HG02642 (cell line): ENCODE measurements around the gene NSMCE1.

Experiments
- ATAC-seq: cut with Tn5 transposase; IDR thresholded peaks from one replicate; pipeline ENCODE4 v1.9.1; 2021; ENCODE audit warnings: mild to moderate bottlenecking; ENCODE audit not compliant: unreplicated experiment, poor library complexity

NSMCE1 gene

DNA sequence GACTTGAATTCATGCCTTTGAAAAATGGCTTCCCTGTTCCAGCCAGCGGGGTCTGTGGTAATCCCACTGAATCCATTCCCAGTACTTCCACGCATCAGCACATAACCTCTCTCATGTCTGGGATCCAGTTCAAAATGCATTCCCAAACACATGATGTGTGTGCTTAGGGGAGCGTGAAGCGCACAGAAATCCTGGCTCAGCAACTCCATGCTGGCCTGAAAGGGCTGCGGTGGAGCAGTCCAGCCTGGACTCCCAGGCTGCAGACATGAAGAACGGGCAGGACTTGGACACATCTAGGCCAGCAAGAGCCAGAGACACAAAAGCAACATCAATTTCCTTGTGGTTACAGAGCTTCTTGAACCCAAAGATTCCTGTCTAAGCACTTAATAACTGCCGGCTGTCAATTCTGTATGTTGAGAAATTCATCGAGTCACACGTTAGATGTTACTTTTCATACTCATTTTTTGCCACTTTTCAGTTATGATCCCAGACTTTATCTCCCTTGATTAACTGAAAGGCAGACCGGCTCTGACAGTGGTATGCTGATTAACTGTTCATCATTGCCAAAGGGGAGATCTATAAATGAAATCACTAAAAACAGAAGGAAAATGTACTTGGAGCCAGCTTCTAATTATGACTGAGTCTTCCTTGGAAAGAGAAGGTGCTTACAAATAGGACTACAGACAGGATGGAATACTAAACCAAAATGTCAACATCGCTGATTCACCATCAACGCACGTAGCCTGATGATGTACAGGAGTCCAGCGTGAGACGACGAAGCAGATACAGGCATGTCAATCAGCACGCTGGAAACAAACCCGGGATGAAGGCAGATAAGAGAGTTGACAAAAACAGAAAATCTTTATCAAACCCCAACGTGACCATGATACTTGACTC is 23.0 kb downstream of the NSMCE1 start:
- ATAC-seq = no peak

DNA sequence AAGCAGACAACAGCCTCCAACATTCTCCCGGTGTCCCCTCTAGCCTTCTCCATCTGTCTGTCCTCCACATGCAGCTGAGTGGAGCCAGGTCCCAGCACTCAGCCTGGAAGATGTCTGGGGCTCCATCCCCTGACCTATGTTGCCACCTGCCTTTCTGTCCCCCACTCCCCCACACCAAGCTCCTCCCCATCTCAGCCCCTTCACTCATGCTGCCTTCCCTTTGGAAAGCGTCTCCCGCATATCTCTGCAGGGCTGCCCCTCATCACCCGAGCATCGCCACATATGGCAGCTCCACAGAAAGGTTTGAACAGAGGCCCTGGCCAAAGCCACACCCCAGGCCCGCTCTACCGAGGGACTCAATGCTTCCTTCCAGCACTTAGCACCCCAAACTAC is 24.2 kb downstream of the NSMCE1 start:
- no peak for ATAC-seq

DNA sequence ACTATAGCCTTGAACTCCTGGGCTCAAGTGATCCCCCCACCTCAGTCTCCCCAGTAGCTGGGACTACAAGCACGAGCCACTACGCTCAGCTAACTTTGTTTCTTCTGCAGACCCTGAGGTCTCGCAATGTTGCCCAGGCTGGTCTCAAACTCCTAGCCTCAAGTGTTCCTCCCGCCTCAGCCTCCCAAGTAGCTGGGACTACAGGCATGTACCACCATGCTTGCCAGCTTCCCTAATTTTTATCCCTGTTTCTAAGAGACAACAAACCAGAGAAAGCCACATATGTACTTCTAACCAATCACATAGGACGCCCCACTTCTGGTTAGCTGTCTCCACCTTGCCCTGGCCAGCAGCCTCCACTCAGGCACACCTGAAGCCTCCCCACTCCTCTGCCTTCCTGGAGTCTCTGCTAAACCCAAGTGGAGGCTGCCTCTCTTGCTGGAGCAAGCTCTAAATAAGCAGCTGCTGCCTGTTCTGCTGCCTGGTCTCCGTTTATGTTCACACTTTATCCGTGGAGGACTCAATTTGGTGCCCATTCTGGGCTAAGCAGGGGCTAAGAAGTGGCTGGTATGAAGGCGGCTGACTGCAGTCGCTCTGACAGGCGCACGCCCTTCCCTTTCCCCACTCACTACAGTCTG is 24.7 kb downstream of the NSMCE1 start:
- ATAC-seq = no peak

DNA sequence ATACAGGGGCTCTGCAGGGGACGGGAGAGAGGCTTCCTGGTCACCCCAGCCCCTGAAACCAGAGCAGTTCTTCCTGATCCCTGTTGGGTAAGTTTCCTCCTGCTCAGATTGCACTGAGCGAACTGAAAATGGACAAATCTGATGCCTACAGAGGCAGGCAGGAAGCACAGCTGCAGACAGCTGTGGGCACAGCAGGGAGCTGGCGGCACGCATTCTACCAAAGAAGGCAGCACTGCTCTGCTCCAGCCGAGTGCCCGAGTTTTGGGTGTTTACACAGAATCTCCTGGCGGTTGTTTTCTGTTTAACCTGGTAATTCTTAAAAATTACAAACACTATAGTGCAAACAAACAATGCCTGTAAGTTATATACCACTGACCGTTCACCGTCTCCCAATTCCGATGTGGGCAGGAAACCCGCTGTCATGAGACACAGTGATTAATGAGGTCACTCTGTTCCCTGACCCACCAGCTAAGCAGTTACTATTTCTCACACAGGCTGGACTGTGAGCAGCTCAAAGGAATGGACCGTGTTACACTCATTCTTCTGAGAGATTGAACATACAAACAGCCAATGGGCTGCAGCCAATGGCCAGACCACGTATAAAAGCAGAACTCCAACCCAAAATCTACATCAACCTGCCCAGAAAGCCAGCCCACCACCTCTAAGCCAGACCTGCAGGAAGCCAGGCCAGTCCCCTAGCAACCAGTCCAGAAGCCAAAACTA is 25.5 kb downstream of the NSMCE1 start:
- no peak for ATAC-seq

DNA sequence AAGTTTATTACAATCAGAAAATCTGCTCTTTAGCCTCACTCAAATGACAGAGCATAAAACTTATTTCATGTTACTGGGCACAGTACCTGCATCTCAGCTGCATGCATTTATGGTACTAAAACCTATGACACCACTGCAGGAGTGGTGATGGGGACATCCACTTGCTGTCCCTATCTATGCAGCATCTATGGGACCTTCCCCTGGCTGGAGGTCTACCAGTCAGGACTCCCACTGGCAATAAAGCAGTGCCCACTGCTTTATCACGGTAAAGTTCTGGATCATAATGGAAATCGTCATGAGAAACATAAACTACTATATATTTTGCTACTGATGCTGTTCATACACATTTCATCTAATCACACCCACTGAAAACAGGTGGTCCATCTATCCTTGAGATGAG is 26.2 kb downstream of the NSMCE1 start:
- ATAC-seq = no peak

DNA sequence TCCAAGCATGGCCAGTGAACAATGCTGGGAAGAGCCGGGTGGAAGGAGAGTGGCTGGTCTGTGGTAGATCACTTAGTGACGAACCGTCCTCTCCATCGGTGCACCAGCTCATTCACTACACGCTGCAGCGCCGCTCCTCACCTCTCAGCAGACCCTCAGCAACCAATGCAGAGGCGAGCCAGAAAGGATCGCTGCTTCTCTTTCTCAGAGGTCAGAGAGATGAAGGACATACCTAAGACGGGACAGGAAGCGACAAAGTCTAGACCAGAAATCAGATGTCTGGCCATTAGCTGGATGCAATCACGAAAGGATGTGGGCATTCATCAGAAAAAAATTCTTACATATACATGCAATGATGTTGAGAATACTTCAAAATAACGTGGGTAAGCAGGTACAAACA is 26.9 kb downstream of the NSMCE1 start:
- ATAC-seq = no peak

DNA sequence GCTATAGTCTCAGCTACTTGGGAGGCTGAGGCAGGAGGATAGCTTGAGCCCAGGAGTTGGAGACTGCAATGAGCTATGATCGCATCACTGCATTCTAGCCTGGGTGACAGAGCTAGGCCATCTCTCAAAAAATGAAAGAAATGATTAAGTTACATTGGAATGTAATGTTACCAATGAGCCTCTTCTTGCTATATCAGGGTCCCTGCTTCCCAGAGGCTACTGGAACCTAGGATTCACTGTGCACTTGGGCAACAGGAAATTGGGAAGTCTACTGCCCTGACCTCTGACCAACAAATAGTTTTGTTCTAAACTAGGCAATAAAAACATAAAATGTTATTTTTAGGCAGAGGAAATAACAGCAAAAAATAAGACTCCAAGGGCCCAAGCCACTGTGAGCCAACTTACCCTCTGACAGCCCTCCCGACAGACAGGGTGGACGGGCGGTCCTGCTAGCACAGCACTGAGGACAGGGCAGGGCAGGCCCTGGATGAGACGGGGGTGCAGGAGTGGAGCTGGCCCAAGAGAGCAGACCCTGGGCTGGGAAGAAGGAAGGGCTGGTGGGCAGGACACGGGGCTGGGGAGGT is 27.5 kb downstream of the NSMCE1 start:
- ATAC-seq = no peak

DNA sequence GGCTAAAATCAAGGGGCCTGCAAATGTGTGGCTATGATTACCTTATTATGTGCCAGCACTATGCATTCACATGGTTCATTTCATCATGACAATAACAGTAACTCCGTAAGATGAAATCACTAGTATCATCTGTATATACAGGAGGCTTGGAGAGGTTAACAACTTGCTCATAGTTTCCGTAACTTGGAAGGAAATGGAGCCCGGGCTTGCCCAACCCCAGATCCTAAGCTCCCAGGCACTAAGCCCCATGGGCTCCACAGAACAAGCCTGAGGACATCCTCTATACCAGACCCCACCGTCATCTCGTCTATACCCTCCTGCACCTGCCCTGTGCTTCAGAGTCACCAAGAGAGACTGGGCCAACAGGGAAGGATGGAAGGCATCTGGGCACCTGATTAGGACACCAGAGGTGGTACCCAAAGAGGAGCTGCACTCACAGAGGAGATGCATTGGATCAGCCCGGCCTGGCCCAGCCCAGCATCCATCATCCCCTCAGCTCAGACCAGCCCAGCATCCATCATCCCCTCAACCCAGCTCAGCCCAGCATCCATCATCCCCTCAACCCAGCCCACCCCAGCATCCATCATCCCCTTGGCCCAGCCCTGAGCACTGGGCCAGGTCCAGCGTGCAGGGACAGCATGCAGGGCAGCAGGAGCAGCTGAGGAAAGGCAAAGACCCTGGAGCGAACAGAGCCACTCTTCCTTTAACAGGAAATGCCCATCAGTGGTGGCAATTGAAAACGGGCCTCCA is 28.5 kb downstream of the NSMCE1 start:
- ATAC-seq = no peak

DNA sequence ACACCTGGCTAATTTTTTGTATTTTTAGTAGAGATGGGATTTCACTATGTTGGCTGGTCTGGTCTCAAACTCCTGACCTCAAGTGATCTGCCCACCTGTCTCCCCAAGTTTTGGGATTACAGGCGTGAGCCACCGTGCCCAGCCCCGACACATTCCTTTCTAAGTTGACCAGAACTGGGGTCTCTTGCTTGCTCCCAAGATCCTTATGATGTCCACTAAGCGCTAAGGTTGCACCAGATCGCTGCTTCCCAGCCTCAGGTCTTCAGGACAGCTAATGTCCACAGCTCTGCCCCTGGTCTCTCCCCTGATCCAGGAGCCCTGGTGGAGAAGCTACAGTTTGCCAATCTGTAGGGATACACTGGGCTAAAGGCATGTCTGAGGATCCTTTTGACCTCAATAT is 29.5 kb downstream of the NSMCE1 start:
- no peak for ATAC-seq

DNA sequence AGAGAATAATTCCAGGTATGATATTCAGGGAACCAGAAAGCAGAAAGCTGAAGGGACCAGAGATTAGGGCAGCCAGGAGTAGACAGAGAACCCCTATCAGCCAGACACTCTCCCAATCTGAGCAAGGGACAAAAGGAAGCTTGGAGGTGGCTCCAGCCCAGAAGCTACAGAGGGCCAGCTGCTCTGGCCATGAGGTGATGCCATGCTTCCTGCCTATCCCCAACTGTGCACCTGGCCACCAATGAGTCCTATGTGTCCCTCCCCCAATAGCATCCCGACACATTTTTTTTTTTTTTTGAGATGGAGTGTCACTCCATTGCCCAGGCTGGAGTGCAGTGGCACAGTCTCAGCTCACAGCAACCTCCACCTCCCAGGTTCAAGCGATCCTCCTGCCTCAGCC is 30.0 kb downstream of the NSMCE1 start:
- ATAC-seq = no peak

DNA sequence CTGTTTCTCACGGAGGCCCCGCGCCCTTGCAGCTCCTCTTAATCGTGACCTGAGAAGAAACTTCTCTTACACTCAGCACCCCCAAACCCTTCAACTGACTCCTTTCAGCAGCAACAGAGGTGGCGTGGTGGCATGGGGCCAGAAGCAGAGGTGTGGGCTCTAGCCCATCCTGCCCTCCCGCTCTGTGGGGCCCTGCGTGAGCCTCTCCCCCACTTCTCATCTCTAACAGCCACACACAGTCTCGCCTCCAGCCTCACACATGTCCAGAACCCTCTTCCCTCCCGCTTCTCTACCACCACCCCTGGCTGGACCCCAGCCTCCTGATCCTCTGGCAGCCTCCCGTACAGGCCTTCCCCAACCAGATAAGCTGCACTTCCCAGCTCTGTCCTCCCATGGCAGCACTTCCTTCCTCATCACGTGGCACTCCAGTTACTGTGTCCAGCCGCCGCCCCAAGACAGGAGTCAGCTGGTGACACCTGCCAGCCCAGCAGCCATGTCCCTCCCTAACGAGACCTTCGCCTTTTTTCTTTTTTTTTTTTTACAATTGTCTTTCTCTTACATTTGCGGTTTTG is 30.5 kb downstream of the NSMCE1 start:
- peak; percentile 12 for ATAC-seq

DNA sequence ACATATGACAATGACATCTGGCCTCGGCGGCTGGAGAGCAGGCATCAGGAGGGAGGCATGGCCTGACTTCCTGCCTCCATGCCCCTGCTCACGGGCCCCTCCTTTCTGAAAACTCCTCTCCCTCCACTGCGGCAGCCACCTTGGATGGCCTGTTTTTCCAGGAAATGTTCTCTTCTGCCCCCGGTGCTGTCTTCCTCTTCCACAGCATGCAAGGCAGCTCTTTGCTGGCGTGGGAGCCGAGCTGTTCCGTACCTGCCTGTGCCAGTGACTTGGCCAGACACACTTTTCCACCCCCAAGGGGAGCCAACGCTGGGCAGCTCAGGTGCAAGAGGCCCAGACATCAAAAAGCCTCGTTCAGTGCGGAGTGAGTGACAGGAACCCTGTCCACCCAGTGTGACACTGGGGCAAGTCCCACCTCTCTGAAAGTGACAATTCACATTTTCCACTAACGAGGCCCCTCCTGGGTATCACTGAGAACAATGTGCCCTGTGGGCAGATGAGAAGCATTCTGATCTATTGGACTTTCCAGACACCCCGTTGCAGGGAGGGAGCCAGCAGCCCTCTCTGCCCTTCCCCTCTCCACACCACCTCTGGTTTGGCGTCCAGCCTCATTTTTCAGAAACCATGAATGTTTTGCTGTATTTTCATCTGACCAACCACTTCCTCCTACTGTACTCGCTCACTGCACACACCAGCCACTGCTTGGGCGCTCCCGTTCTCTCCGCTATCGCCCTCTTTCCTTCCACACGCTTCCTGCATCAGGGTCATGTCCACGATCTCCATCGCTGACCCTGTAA is 31.2 kb downstream of the NSMCE1 start:
- peak; percentile 63 for ATAC-seq

DNA sequence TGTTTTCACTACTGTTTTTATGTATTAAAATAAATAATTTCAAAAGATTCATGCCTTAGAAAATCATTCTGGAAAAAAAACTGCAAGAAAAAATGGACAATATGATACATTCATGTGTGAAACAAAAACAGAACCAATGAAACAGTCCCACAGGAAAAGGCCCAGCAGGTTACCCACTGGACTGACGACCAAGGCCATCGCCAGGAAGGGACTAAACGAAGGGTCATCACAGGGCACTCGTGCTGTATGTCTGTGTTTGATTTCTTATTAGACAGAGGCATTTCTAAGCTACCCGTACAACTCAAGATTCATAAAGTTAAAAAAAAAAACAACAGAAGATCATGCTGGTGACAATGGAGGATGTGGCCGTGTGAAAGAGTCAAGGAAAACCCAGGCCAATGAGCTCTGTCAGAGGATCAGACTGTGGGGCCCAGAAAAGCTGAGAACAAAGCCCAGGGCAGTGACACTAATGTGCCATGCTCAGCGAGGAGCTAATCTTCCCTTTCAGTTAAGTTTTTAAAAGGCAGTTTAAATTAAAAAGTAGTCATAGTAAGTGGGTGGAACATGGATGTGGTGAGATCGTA is 31.8 kb downstream of the NSMCE1 start:
- ATAC-seq = no peak

DNA sequence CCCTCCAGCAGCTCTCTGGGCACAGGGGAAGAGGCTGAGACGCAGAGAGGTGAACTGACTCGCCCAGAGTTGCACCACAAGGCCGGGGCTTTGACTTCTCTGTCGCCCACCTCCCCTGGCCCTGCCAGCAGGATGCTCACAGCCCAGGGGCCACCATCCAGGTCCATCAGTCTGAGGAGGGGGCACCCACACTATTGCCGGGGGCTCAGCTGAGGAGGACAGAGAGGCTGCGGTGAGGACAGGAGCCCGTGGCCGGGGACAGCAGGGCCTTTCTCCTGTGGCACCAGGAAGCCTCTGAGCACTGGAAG is 32.7 kb downstream of the NSMCE1 start:
- no peak for ATAC-seq

DNA sequence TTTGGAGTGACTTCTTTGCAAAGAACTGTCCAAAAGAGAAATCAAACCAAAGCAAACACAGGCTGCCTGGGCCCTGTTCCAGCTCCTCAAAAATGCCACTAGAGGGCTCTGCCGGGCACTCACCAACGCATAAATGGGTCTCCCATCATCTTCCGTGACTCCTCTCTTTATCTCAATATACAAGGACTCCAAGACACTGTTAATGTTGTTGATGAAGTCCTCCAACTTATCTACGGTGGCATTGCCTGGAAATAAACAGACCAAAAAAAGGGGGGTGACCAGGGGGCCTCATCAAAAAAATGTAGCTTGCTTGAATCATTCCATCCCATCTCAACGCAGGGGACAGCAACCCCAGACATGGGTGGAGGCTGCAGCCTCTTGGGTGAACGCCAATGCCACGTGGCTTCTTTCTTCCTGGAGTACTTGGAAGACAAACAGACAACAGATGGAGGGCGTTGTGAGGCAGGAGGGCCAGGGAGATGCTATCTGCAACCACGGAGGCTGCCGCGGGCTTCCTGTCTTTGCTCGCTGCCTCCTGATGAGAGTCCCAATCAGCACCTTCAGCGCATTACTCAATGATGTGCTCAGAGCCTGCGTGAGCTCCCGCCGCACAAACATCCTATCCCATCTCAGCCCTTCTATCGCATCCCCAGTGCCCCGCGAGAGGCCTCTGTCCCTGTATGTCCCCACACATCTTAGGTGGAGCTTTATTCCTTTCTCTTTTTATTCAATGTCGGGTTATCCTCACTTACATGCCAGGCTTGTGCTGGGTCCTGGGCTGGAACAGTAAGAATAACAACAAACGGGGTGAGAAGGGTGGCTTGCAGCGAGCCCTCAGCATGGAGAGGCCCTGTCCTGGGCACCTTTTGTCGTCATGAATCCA is 33.3 kb downstream of the NSMCE1 start:
- no peak for ATAC-seq

DNA sequence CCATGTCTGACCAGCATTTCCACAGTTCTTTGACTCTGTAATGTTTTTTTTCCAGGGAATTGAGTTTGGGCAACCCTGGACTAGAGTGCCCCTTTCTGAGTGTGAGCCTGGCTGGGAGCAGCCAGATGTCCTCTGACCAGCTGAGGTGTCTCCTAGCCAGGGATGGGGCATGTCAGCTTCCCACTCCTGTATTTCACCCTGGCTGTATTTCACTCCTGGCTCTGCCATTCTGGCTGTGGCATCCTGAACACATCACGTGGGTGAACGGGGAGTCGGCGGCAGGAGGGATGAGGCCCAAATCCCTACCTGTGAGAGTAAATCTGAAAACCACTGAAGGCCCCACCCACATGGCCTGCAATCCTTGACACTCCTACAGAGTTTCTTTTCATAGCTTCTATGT is 34.0 kb downstream of the NSMCE1 start:
- ATAC-seq = no peak

DNA sequence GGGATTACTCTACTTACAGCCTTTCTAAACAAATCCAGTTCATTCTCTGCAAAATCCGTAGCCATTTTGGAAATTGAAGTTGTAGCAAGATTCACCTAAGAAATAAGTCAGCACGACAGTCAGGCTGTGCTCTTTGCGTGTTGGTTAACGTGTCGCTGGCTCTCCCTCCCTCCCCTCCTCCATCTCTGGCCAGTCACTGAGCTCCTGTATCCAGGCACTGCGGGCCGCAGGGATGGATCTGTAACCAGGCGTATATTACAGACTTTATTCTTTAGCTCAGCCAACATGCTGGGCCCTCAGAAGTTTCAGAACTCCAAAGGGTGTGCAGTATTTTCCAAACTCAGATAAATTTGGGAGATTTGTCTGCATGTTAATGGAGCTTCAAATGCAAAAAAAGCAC is 34.4 kb downstream of the NSMCE1 start:
- no peak for ATAC-seq

DNA sequence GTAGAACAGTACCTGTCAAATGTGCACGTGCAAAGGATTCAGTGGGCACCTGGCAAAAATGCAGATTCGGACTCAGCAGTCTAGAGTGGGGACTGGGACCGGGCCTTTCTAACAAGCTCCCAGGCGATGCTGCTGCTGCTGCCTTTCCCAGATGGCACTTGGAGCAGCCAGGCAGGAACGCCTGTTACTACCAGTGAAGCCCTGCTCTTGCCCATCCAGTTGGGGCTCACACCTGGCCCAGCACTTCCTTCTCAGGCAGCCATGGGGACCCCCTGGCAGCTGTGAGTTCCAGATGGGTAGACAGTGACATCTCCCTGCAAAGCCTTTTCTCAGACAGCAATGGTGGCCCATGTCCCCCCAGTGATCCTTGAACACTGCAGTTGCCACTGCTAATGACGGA is 34.8 kb downstream of the NSMCE1 start:
- ATAC-seq = no peak
